NOMO-1 treated with dmso at 0.1 percent for 144 hours (cell line): Measurements from ENCODE around the gene SBF2.
A peak's percentile ranks its signal among the peaks of the same experiment; 100 is the strongest.
"Not testable (repeated sequence)": the region's sequence is repeated elsewhere in the genome, so short reads cannot be mapped to it uniquely, and the experiment has no call there.

Source experiments
- DNase-seq: peaks from one replicate; lab custom pipeline; 2025; ENCODE audit not compliant: unreplicated experiment; lab: John Stamatoyannopoulos, UW

SBF2 gene

DNA sequence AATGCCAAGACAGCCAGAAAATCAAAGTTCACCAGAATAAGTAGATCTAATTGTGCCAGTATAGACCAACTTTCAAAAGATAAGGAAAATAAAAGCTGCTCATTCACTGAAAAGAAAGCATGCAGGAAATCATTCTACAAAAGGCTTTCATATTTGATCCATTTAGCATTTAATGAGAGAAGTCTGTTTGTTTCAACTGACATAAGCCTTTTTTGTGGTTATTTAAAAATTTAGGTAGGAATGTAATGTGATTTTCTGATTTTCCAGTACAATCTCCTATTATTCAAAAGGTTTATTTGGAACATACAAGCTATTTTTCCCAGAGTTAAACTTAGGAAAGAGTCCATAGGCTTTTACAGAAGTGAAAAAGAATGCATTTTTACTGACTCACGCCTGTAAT, 92.7 kb downstream of the SBF2 start:
- DNase-seq, result no peak

DNA sequence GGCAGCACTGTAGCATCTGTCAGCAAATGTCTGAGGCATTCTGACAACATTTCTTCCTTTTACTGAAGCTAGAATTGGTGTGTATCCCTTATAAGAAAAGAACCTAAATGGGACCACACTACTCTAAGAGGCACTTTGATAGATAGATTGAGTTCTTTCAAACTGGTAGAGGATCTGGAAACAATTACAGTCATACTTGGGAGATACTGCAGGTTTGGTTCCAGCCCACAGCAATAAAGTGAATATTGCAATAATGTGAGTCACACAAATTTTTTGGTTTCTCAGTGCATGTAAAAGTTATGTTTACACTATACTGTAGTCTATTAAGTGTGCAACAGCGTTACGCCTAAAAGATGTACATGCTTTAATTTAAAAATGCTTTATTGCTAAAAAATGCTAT, 96.9 kb downstream of the SBF2 start:
- no peak for DNase-seq

DNA sequence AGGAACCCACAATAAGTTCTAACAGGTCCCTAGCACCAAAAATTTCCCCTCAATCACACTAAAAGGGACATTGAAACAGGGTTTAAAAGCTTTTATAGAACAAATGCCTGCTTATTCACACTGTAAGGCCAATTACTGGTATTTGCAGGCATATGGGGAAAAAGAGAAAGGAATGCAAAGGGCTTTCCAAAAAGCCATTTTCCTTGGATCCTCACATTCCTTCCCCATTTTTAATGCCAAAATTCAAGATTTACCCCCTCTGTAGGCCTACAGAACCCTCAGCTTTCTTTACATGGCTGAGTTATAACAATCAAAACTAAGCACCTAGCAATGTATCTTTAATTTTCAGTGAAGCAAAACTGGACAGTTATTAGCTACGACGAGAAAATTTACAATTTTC, 102.0 kb downstream of the SBF2 start:
- no peak for DNase-seq

DNA sequence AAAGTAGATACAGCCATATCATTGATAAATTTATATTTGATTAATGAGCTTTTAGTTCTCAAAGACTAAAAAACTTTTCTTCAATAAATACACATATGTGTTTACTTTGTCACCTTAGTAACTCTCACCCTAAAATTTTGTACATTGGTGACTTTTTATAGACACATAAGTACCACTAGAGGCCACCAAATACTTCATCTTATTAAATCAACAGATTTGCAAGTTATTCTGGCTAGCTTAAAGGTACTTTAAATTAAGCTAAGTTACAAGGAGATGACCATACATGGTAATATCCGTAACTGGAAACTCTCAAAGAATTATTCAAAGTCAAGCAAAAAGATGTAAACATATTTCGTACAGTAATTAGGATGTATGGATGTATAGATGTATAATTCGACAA, 112.2 kb downstream of the SBF2 start:
- DNase-seq, result no peak

DNA sequence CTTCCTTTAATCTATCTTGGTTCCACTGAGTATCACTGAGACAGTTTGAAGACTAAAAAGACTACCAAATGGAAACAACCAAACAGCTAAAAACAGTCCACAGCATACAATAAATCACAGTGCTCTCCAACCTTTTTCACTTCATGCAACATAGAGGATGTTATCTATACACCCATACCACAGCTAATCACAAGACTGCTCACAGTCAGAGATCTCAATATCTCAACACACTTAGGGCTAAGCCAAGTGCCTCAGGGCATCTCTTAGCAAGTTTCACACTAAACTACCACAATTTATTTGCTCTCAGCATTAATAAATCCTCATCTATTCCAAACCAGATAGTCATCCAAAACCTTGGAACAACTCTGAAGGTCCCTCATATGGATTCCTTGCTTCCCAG, 129.4 kb downstream of the SBF2 start:
- no peak for DNase-seq

DNA sequence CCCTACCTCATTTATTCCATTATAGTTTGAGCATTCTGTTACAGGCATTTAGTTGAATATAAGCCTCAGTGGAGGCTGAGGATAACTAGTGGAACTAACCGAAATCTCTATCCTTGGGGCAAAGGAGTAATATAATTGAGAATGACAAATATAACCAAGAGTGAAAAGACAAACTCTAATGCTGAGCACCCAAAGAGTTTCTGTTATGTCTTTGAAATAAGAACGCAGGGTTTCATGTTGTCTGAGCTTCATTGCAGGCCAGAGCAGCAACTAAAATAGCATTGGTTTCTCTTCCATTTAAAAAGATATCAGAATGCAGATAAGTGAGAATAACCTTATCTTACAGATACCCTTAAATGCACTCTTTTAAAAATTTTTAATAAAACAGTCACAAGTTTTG, 131.8 kb downstream of the SBF2 start:
- no peak for DNase-seq

DNA sequence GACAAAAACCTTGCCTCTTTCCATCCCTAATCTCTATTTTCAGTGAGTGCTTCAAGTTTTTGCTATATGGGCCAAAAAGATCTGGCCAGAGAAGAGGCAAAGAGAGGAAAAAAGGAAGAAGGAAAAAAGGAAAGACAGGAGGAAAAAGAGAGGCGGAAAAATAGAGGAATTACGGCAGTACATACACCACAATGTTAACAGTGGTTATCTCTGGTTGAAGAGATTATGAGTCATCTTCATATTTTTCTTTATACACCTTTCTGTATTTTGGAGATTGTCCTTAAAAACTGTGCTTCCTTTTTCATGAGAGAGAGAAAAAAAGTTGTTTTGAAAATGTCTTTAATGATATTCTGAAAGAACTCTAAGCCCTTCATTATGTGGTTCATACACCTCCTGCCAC, 133.7 kb downstream of the SBF2 start:
- DNase-seq, result no peak

DNA sequence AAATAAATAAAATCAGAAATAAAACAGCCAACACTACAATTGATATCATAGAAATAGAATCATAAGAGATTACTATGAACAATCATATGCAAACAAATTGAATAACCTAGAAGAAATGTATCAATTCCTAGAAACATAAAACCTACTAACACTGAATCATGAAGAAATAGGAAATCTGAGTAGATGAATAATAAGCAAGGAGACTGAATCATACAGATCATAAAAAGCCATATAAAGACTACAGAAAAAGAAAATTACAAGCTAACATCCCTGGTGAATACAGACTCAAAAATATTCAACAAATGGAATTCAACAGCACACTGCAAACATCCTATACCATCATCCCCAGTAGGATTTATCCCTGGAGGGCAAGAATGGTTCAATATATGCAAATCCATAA, 135.6 kb downstream of the SBF2 start:
- no peak for DNase-seq

DNA sequence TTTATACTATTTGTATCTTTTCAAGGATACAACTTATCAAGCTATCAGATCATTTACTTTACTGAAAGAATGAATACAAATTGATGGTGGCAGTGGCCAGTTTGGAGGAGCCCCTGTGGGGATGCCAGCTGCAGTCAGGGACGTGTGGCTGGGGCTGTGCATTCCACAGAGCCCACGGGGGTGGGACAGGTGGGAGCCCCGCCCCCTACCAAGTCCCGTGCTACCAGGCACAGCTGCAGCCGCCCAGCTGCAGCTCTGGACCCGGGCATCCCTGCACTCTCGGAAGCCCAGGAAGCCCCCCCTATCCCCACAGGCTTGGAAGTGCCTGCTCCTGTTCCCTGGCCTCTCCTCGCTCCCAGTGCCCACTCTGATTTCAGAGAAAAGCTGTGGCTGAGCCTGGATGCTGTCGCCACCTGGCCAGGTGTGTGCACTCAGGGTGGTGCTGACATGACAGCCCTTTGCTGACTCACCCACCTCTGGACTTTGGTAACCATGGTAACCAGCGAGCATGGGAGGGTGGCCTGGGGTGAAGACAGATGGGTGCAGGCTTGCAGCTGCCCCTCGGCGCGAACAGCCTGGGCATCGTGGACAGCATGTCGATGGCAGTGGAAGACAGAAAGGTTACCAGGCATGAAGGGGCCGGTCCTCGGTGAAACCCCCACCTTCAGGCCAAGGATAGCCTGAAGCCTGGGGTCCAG, 138.1 kb downstream of the SBF2 start:
- no peak for DNase-seq

DNA sequence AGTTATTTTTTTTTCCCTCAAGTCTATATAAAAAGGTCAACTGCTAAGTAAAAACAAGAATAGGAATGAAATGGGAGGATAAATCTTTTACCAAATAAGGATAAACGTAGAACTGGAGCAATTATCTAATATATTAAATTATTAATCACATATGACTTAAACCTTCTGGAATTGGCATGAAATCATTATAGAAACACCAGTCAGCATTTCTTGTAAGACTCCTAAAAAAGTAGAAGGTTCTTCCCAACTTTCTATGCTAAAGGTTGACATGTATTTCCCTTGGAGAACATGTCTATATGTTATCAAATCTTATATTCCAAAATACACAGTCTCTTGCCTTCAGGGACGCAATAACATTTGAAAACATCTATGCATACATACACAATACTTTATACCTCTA, 143.2 kb downstream of the SBF2 start:
- DNase-seq, result no peak

DNA sequence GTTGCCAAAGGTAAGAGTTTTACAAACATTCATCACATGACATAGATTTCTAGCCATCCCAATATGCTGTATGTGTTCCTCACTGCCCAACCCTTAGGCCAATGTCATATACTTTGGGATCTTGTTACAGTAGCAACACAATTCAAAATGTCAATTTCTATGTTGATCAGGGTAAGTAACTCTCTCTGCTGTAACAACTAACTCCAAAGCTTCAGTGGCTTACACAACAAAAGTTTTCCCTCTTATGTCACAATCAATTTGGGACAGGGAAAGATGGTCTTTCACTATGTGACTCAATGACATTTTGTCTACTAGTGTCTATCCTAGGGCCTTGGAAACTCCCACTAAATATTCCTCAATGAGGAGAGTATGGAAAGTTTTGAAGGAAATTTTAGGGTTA, 144.5 kb downstream of the SBF2 start:
- DNase-seq, result no peak

DNA sequence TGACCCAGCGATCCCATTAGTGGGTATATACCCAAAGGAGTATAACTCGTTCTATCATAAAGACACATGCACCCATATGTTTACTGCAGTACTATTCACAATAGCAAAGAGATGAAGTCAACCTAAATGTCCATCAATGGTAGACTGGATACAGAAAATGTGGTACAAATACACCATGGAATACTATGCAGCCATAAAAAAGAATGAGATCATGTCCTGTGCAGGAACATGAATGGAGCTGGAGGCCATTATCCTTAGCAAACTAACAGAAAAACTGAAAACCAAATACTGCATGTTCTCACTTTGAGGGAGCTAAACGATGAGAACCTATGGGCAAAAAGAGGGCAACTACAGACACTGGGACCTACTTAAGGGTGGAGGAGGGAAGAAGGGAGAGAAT, 146.8 kb downstream of the SBF2 start:
- no peak for DNase-seq

DNA sequence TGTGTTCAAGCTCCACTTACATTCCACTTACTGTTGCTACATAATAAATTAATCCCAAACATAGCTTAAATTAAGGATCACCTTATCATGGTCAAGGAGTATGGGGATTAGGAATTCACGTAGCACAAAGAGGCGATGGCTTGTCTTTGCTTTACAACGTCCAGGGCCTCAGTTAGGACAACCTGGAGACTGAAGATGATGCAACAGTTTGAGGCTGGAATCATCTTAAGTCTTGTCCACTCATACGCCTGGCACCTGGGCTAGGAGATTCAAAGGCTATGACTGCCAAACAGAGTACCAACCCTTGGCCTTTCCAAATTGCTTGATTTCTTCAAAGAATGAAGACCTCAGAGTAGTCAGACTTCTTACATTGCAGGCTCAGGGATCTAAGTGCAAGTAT, 149.1 kb downstream of the SBF2 start:
- no peak for DNase-seq

DNA sequence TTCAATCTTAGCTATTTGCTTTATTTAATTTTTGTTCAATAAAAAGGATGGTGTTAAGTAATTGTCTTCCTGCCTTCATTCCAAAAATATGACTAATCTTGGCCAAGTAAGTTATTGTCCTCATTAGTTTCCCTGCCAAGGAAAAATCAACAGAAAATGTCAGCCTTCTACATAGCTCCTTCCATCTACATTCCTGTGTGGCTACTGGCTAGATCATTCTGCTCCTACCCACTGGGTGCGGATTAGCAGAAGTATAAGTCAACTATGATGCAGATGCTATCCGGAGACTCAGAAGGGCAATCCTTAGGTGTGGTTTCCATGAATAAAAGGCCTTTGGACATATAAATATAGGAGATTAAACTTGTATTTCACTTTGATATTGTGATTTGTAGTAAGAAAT, 154.4 kb downstream of the SBF2 start:
- DNase-seq, result no peak

DNA sequence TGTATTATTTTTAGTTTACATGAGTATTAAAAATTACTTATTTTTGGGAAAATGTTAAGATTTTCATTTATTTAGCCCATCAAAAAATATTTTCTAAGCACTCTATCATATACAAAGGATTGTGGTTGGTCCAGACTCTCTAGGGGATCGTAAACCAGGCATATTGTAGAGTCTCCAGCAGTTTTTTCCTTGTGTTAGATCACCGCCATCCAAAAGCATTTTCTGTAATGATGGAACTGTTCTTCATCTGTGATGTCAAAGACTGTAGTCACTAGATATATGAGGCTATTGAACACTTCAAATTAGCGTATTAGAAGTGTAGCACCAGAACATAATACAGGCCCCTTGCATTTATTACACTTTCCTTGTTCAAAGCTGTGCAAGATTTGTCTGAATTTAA, 154.9 kb downstream of the SBF2 start:
- no peak for DNase-seq

DNA sequence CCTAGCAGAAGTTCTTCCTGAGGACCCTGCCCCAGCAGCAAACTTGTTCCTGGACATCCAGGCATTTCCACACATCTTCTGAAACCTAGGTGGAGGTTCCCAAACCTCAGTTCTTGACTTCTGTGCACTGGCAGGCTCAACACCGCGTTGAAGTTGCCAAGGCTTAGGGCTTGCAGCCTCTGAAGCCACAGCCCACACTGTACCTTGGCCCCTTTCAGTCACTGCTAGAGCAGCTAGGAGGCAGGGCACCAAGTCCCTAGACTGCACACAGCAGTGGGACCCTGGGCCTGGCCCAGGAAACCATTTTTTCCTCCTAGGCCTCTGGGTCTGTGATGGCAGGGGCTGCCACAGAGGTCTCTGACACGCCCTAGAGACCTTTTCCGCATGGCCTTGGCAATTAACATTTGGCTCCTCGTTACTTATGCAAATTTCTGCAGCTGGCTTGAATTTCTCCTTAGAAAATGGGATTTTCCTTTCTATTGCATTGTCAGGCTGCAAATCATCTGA, 159.0 kb downstream of the SBF2 start:
- DNase-seq, result no peak

DNA sequence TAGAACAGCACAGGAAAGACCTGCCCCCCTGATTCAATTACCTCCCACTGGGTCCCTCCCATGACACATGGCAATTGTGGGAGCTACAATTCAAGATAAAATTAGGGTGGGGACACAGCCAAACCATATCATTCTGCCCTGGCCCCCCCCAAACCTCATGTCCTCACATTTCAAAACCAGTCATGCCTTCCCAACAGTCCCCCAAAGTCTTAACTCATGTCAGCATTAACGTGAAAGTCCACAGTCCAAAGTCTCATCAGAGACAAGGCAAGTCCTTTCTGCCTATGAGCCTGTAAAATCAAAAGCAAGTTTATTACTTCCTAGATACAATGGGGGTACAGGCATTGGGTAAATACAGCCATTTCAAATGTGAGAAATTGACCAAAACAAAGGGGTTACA, 159.8 kb downstream of the SBF2 start:
- DNase-seq, result not testable (repeated sequence)

DNA sequence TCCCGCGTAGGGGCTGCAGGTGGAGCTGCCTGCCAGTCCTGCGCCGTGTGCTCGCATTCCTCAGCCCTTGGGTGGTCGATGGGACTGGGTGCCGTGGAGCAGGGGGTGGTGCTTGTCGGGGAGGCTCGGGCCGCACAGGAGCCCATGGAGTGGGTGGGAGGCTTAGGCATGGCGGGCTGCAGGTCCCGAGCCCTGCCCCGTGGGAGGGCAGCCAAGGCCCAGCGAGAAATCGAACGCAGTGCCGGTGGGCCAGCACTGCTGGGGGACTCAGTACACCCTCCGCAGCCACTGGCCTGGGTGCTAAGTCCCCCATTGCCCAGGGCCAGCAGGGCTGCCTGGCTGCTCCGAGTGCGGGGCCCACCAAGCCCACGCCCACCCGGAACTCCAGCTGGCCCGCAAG, 160.8 kb downstream of the SBF2 start:
- not testable (repeated sequence) for DNase-seq

DNA sequence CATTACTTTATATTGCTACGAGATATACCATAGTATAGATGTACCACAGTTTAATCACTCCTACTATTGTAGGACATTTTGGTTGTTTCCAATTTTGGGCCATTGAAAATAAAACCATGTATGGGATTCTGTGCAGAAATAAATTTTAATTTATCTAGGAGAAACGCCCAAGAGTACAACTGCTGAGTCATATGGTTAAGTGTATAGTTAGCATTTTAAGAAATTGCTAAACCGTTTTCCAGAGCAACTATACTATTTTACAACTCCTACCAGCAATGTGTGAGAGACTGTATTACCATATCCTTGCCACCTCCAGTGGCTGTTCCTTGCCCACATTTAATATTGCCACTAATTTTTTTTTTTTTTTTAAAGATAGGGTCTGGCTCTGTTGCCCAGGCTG, 163.1 kb downstream of the SBF2 start:
- DNase-seq, result no peak

DNA sequence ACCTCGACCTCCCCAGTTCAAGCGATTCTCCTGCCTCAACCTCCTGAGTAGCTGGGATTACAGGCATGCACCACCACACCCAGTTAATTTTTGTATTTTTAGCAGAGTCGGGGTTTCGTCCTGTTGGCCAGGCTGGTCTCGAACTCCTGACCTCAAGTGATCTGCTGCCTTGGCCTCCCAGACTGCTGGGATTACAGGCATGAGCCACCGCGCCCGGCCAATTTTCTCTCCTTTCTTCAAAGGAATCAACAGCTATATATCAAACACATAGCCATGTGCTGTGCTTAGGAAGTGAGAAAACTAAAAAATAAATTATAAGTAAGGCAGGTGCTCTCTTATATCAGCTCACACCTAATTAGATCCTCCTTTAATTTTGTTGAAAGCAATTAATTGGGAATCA, 164.8 kb downstream of the SBF2 start:
- not testable (repeated sequence) for DNase-seq

DNA sequence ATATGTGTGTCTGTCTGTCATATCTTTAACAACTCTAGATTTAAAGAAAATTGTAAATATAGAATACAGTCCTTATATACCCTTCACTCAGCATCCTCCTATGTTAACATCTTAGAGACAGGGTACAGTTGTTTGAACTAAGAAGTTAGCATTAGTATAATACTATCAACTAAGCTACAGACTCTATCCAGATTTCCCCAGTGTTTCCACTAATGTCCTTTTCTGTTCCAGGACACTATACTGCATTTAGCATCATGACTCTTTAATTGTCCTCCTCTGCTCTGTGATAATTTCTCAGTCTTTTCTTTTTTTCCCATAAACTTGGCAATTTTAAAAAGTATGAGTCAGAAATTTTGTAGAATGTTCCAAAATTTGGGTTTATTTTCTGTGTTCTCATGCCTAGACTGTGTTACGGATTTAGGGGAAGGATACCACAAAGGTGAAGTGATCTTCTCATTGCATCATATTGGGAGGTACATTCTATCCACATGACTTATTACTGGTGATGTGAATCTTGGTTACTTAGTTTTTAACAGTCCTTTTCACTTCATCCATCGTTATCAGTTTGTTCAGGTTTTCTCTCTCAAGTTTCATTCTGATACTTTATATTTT, 168.4 kb downstream of the SBF2 start:
- DNase-seq, result no peak

DNA sequence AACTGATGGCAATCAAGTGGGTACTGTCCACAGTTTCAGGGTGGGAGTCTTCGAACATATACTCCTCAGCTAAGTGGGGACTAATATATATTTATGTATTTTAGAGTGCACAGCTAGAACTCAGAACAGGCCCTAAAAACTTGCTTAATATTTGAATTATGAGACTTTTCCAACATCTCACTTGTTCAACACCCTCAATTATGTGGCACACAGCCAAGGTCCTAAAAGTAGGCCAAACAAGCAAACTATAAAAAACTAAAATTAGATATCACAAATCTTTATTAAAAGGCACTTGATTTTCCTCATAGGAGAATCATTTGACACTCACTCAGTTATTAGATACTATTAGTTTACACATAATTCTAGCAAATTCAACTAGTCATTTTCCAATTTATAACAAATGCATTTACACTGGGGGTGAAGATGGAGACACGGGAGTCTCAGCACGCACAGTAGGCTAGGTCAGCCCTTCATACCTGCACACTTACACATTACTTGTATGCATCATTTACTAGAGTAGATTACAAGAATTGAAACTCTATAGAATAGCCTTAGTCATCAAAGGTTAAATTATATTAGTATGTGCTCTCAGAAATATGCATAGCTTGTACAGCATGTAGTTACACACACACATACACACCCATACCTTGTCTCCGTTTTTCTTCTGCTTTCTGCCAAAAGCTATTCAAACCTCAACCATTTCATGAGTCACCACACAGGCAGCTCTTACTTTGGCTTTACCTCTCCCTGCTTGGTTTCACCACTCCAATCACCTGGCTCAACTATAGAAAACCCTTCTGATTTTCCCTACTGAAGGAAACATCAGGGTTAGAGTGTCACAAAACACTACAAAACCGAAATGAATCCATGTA, 171.5 kb downstream of the SBF2 start:
- peak; percentile 38 for DNase-seq
